Skeletal muscle satellite cell (primary cell): Measurements from ENCODE around the gene MTHFD1. TPM values are rescaled to one million over a fixed set of nuclear protein-coding genes. Genes with fewer than 3 reads are reported as not detected.
"Not testable (repeated sequence)": the region's sequence is repeated elsewhere in the genome, so short reads cannot be mapped to it uniquely, and the experiment has no call there.

Experiments
- H3K27me3 ChIP-seq: 2 replicates; pipeline ENCODE4 v1.7.0; 2013; ENCODE audit warnings: low read length; ENCODE audit not compliant: control insufficient read depth, insufficient read depth
- H3K36me3 ChIP-seq: 2 replicates; pipeline ENCODE4 v1.7.0; 2013; ENCODE audit warnings: mild to moderate bottlenecking, control low read depth, low read length; ENCODE audit not compliant: insufficient read depth
- H3K4me1 ChIP-seq: 2 replicates; pipeline ENCODE4 v1.7.0; 2013; ENCODE audit warnings: low read length; ENCODE audit not compliant: control insufficient read depth, insufficient read depth
- H3K4me2 ChIP-seq: 2 replicates; pipeline ENCODE4 v1.7.0; 2013; ENCODE audit warnings: mild to moderate bottlenecking, low read length
- H3K4me3 ChIP-seq: 2 replicates; pipeline ENCODE4 v1.7.0; 2013; ENCODE audit warnings: low read length
- H3K9ac ChIP-seq: 2 replicates; pipeline ENCODE4 v1.7.0; 2013; ENCODE audit warnings: mild to moderate bottlenecking, low read depth, low read length, moderate library complexity
- H3K9me3 ChIP-seq: replicated peaks from 2 replicates; pipeline ENCODE4 v1.7.0; 2013; ENCODE audit warnings: mild to moderate bottlenecking, control low read depth, low read length
- total RNA-seq: library from RNA; depleted of rRNA; stranded (reverse); fragments of >200 nt; gene quantifications from 2 replicates; pipeline ENCODE4 v1.2.3, GENCODE V29; 2012; rRNA removed

Gene MTHFD1
- 40.1 and 43.9 TPM in 2 replicates for total RNA-seq

DNA sequence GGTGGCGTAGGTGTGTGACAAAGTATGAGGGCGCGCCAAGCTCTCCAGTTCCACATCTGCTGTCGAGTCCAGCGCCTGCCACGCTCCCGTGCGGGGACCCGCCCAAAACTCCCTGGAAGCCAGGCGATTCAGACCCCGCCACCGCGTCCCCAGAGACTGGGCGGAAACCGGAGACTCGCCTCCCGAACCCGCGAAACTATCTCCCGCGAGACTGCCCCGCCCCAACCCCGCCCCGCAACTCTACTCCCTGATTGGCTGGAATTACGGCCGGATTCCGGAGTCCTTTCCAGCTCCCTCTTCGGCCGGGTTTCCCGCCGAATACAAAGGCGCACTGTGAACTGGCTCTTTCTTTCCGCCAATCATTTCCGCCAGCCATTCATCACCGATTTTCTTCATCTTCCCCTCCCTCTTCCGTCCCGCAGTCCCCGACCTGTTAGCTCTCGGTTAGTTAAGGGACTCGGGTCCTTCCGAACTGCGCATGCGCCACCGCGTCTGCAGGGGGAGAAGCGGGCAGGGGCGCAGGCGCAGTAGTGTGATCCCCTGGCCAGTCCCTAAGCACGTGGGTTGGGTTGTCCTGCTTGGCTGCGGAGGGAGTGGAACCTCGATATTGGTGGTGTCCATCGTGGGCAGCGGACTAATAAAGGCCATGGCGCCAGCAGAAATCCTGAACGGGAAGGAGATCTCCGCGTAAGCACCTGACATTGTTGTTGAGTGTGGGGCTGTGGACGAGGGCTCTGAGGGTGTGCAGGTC lies at the start of gene MTHFD1:
MTHFD1 (plus strand) TSS at position 572 of the 751 bp plus-strand sequence; CDS start at position 647, 75 bp downstream.
- peak within 1 kb of the TSS; percentile 83 for H3K4me3 ChIP-seq
- no peaks in the 10 kb centered on the region for H3K27me3 ChIP-seq

GRCh38 chr14:64338616-64339316 lies 49.4 kb upstream of the MTHFD1 start:
- H3K4me3 ChIP-seq = peak overlapping the region; percentile 93
- peak overlapping the region; percentile 87 for H3K9ac ChIP-seq
- peak overlapping the region; percentile 97 for H3K4me2 ChIP-seq
- H3K27me3 ChIP-seq = no peaks in the 10 kb centered on the region
- peaks cover 13% of the 10 kb centered on the region for H3K4me1 ChIP-seq
- H3K36me3 ChIP-seq = no peaks in the 10 kb centered on the region
- H3K9me3 ChIP-seq = peaks cover 4% of the 10 kb centered on the region

More for the DNA sequence above, at the start of gene MTHFD1:
- H3K36me3 ChIP-seq = peaks cover 13% of the 10 kb centered on the region
- peak within 1 kb of the TSS; percentile 93 for H3K9ac ChIP-seq
- H3K4me2 ChIP-seq = peak within 1 kb of the TSS; percentile 97
- H3K4me1 ChIP-seq = peaks cover 12% of the 10 kb centered on the region
- H3K9me3 ChIP-seq = no peaks in the 10 kb centered on the region

DNA sequence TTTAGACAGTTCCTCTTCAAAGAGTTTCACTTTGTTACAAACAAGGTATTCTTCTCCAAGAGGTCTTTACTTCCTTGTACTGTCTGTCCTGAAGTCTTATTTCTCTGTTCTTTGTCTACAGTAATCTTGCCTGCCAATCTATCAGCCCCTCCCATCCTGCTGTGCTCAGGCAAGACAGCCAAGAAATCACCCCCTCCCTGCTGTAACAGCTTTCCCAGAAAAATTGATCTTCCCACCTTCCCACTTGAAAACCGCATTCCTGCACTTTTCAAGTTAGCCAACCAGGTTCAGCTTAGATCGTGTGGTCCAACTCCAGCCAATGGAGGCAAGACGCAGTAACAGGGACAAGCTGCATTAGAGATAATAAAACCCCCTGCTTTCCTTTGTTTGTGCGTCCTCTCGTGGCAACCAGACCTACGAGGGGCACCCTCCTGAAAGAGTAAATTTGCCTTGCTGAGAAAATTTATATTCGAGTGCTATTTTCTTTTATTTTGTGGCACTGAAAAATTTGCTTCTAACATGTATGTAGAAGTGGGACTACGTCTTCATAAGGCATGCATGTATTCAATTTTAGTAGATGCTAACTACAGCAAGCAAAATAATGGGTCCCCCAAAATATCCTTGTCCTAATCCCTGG lies 47.5 kb upstream of the MTHFD1 start:
- Histone ChIP-seq H3K4me3 (no peak overlapping the region), H3K36me3 (no peaks in the 10 kb centered on the region), H3K27me3 (no peaks in the 10 kb centered on the region), H3K9ac (no peak overlapping the region), H3K4me2 (no peak overlapping the region), H3K4me1 (peaks cover 13% of the 10 kb centered on the region), H3K9me3 (peaks cover 4% of the 10 kb centered on the region)

DNA sequence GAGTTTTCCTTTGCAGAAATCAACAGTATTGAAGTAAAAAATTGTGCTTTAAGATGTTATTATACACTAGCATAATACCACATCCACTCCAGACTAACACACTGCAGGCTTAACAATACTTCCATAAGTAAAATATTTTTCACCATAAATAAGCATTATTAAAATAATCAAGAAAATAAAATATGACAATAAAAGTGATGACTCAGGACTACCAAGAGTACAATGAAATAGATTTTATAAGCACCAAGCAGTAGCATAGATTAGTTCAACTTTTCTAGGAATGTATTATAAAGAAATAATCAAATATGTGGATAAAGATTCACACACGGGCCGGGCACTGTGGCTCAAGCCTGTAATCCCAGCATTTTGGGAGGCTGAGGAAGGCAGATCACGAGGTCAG lies 40.4 kb upstream of the MTHFD1 start:
- Histone ChIP-seq H3K4me3 (no peak overlapping the region), H3K36me3 (no peaks in the 10 kb centered on the region), H3K4me2 (no peak overlapping the region), H3K9ac (no peak overlapping the region), H3K4me1 (no peaks in the 10 kb centered on the region), H3K9me3 (no peaks in the 10 kb centered on the region), H3K27me3 (no peaks in the 10 kb centered on the region)

GRCh38 chr14:64349741-64350490 lies 38.2 kb upstream of the MTHFD1 start:
- Histone ChIP-seq H3K4me2 (no peak overlapping the region), H3K9me3 (no peaks in the 10 kb centered on the region), H3K4me1 (no peaks in the 10 kb centered on the region), H3K27me3 (no peaks in the 10 kb centered on the region), H3K36me3 (no peaks in the 10 kb centered on the region), H3K9ac (no peak overlapping the region), H3K4me3 (no peak overlapping the region)

DNA sequence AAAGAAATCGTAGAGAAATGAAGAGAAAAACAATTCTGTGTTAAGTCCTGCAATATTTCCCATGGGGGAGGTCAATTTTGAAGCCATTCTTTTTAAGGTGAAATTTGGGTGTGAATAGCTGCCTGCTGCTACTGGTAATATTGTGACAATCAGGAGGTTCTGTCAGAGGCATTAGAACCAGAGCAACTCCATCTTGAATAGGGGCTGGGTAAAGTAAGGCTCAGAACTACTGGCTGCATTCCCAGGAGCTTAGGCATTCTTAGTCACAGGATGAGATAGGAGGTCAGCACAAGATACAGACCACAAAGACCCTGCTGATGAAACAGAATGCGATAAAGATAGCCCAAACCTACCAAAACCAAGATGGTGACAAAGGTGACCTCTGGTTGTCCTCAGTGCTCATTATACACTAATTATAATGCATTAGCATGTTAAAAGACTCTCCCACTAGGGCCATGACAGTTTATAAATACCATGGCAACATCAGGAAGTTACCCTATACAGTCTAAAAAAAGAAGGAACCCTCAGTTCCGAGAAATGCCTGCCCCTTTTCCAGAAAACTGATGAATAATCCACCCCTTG lies 24.8 kb upstream of the MTHFD1 start:
- Histone ChIP-seq H3K4me3 (no peak overlapping the region), H3K36me3 (no peaks in the 10 kb centered on the region), H3K4me2 (no peak overlapping the region), H3K9ac (no peak overlapping the region), H3K4me1 (peaks cover 14% of the 10 kb centered on the region), H3K27me3 (no peaks in the 10 kb centered on the region), H3K9me3 (no peaks in the 10 kb centered on the region)

DNA sequence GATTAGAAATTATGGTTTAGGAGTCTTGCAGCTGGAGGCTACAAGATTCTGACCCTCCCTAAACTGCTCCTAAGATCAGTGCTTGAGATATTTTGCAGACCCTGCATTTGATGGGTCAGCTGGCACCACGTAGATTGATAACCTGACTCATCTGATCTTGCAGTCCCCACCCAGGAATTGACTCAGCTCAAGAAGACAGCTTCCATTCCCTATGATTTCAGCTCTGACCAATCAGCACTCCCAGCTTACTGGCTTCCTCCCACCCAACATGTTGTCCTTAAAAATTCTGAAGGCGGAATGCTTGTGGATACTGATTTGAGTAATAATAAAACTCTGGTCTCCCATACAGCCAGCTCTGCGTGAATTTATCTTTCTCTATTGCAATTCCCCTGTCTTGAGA lies 23.2 kb upstream of the MTHFD1 start:
- Histone ChIP-seq H3K4me3 (no peak overlapping the region), H3K36me3 (no peaks in the 10 kb centered on the region), H3K4me1 (peaks cover 14% of the 10 kb centered on the region), H3K9ac (no peak overlapping the region), H3K4me2 (no peak overlapping the region), H3K27me3 (no peaks in the 10 kb centered on the region), H3K9me3 (no peaks in the 10 kb centered on the region)

DNA sequence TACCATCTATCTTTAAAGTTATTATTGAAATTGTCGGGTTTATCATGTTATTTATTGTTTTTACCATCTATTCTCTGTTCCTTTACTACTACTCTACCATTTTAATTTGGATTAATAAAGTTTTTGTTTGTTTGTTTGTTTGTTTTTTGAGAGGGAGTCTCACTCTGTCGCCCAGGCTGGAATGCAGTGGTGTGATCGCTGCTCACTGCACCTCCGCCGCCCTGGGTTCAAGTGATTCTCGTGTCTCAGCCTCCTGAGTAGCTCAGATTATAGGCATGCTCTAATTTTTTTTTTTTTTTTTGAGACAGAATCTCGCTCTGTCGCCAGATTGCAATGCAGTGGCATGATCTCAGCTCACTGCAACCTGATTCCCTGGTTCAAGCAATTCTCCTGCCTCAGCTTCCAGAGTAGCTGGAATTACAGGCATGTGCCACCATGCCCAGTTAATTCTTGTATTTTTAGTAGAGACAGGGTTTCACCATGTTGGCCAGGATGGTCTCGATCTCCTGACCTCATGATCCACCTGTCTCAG lies 22.7 kb upstream of the MTHFD1 start:
- H3K4me2 ChIP-seq, H3K9me3 ChIP-seq, H3K27me3 ChIP-seq, H3K4me3 ChIP-seq, H3K36me3 ChIP-seq, H3K9ac ChIP-seq: not testable (repeated sequence)
- H3K4me1 ChIP-seq = peaks cover 14% of the 10 kb centered on the region

- H3K36me3 ChIP-seq = no peaks in the 10 kb centered on the region
- H3K4me3 ChIP-seq = no peak overlapping the region
- peaks cover 7% of the 10 kb centered on the region for H3K4me1 ChIP-seq
- H3K27me3 ChIP-seq = no peaks in the 10 kb centered on the region
- no peak overlapping the region for H3K9ac ChIP-seq
- no peaks in the 10 kb centered on the region for H3K9me3 ChIP-seq
- no peak overlapping the region for H3K4me2 ChIP-seq
Observed at GRCh38 chr14:64369201-64369600, 19.0 kb upstream of the MTHFD1 start.

GRCh38 chr14:64387232-64387781 lies 846 bp upstream of the MTHFD1 start:
- Histone ChIP-seq H3K27me3 (no peaks in the 10 kb centered on the region), H3K4me2 (peak overlapping the region; percentile 97), H3K4me3 (peak overlapping the region; percentile 83), H3K4me1 (peaks cover 12% of the 10 kb centered on the region), H3K9me3 (no peaks in the 10 kb centered on the region), H3K9ac (peak overlapping the region; percentile 93), H3K36me3 (peaks cover 13% of the 10 kb centered on the region)
